Thyroid gland (tissue), 4 donors: Measurements from ENCODE around the gene CD82. TPM values are rescaled to one million over a fixed set of nuclear protein-coding genes. Genes with fewer than 3 reads are reported as not detected.
A peak's percentile ranks its signal among the peaks of the same experiment; 100 is the strongest.

Source experiments
- DNase-seq, 2 donors: peaks; one replicate each; pipeline ENCODE4 v3.0.0-alpha.2; 2019
- H3K27ac ChIP-seq, 3 donors: fragments of 200-600 bp; sonication (generic); 1 replicate in 2 of 3; 2 replicates in 1 of 3; pipeline ENCODE4 v1.5.1; 2016 to 2019; ENCODE audit warnings: mild to moderate bottlenecking in 1 of 3, moderate library complexity in 1 of 3
- H3K27me3 ChIP-seq: fragments of 200-600 bp; sonication (generic); one replicate; pipeline ENCODE4 v1.5.1; 2019
- H3K36me3 ChIP-seq, 2 donors: fragments of 200-600 bp; sonication (generic); one replicate each; pipeline ENCODE4 v1.5.1; 2016 to 2019
- H3K4me1 ChIP-seq, 2 donors: fragments of 200-600 bp; sonication (generic); one replicate each; pipeline ENCODE4 v1.5.1; 2017 to 2019
- H3K4me3 ChIP-seq, 3 donors: fragments of 200-600 bp; sonication (generic); replicated peaks in 1 of 3; 1 replicate in 2 of 3; 2 replicates in 1 of 3; pipeline ENCODE4 v1.5.1; 2016; ENCODE audit warnings: mild to moderate bottlenecking in 1 of 3
- H3K9me3 ChIP-seq: fragments of 200-600 bp; sonication (generic); one replicate; pipeline ENCODE4 v1.5.1; 2017
- POLR2A ChIP-seq, 2 donors: fragments of 450-650 bp; IDR thresholded peaks; one replicate each; pipeline ENCODE4 v1.6.1; 2017; ENCODE audit warnings: antibody characterized with exemption in 2 of 2, mild to moderate bottlenecking in 2 of 2, moderate library complexity in 1 of 2
- WGBS, 2 donors: methylation state at CpG; one replicate each; pipeline ENCODE4 v1.1.5; 2017; 5-methylcytosine and 5-hydroxymethylcytosine counted together
- intact Hi-C: fragments of 100-400 bp; cut with DNase I; formaldehyde crosslinking; loops from one replicate; pipeline ENCODE4 v1.15.1; 2023
- total RNA-seq, 4 donors: library from RNA; depleted of rRNA; stranded (reverse); fragments of >200 nt; gene quantifications; one replicate each; pipeline ENCODE4 v1.2.3, GENCODE V29; 2016
- TF ChIP-seq, protein P1 (sequence below), 6 experiments: fragments of 200-600 bp in 3 of 6; fragments of 450-650 bp in 3 of 6; sonication (generic) in 3 of 6; IDR thresholded peaks; one replicate each; pipeline ENCODE4 v1.5.1; 2016 to 2019; ENCODE audit warnings: antibody characterized with exemption in 6 of 6, mild to moderate bottlenecking in 2 of 6, inconsistent platforms in 1 of 6, moderate library complexity in 1 of 6

The CD82 gene
- total RNA-seq, 4 donors from 2014 or later = 11.8 to 24.0 (median 18.7) TPM

DNA sequence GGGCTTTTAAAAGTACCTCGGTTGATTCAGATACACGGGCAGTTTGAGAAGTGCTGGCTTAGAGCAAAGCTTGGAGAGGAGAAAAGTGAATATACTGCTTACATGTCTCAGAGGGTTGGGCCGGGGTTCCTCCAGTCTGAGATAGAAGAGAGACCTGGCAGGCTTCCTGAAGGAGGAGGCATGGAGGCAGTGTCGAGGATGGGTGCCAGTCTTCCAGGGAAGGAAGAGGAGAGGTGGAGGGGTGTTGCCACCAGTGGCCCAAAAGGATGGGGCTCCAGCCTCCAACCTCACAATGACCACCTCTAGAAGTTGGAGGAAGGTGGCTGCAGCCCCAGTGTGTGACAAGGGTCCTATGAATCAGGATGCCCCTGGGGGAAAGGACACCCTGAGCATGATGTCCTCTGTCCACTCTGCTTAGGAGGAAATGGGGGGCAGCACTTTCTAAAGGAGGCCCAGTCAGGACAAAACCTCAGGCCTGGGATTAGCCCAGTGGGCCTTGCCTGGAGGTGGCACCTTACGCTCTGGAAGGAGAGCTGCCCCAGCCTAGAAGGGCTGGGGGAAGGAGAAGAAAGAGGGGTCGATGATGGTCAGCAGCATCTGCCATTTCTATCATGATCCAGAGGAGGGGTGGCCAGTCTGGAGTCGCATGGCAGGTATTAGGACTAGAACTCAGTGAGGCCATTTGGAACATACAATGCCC lies 65.2 kb downstream of the CD82 start:
- TF ChIP-seq, protein P1, sequence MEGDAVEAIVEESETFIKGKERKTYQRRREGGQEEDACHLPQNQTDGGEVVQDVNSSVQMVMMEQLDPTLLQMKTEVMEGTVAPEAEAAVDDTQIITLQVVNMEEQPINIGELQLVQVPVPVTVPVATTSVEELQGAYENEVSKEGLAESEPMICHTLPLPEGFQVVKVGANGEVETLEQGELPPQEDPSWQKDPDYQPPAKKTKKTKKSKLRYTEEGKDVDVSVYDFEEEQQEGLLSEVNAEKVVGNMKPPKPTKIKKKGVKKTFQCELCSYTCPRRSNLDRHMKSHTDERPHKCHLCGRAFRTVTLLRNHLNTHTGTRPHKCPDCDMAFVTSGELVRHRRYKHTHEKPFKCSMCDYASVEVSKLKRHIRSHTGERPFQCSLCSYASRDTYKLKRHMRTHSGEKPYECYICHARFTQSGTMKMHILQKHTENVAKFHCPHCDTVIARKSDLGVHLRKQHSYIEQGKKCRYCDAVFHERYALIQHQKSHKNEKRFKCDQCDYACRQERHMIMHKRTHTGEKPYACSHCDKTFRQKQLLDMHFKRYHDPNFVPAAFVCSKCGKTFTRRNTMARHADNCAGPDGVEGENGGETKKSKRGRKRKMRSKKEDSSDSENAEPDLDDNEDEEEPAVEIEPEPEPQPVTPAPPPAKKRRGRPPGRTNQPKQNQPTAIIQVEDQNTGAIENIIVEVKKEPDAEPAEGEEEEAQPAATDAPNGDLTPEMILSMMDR (IDR thresholded peaks at IDR 0.05) = no peak
- no peak for TF ChIP-seq POLR2A (IDR thresholded peaks at IDR 0.05)
- 88 to 93% methylated on average over 7 of the region's 7 CpGs for WGBS, 2 donors
- no peaks in the 10 kb centered on the region for H3K36me3 ChIP-seq
- H3K4me1 ChIP-seq = peaks cover 12 to 27% of the 10 kb centered on the region in 2 donors
- no peak overlapping the region for H3K27ac ChIP-seq
- no peaks in the 10 kb centered on the region for H3K9me3 ChIP-seq
- intact Hi-C loops = no loop called here
- DNase-seq = no peak
- H3K27me3 ChIP-seq = no peaks in the 10 kb centered on the region
- no peak overlapping the region for H3K4me3 ChIP-seq

DNA sequence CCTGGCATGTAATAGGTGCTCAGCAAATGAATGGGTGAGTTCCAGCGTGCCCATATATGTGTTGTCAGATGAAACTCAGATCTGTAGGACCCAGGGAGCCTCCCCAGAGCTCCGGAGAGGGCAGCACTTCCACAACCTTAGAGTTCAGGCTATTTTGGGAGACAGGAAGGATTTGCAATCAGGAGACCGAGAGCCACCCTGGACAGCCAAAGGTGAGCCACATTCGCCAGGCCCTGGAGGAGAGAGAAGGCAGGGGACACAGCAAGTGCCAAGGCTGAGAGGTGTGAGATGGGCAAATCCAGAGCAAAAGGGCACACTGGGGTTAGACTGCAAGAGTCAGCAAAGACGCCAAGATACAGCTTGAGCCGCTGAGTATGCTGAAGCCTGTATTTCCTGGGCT lies 66.4 kb downstream of the CD82 start:
- H3K36me3 ChIP-seq = no peaks in the 10 kb centered on the region
- no peak overlapping the region for H3K27ac ChIP-seq
- intact Hi-C loops = no loop called here
- TF ChIP-seq POLR2A (IDR thresholded peaks at IDR 0.05) = no peak
- TF ChIP-seq, protein P1 (IDR thresholded peaks at IDR 0.05) = no peak
- no peak for DNase-seq
- no peaks in the 10 kb centered on the region for H3K9me3 ChIP-seq
- no peak overlapping the region for H3K4me3 ChIP-seq
- no peaks in the 10 kb centered on the region for H3K27me3 ChIP-seq
- 78 to 85% methylated on average over 6 of the region's 6 CpGs for WGBS, 2 donors
- H3K4me1 ChIP-seq = peaks cover 12 to 27% of the 10 kb centered on the region in 2 donors

DNA sequence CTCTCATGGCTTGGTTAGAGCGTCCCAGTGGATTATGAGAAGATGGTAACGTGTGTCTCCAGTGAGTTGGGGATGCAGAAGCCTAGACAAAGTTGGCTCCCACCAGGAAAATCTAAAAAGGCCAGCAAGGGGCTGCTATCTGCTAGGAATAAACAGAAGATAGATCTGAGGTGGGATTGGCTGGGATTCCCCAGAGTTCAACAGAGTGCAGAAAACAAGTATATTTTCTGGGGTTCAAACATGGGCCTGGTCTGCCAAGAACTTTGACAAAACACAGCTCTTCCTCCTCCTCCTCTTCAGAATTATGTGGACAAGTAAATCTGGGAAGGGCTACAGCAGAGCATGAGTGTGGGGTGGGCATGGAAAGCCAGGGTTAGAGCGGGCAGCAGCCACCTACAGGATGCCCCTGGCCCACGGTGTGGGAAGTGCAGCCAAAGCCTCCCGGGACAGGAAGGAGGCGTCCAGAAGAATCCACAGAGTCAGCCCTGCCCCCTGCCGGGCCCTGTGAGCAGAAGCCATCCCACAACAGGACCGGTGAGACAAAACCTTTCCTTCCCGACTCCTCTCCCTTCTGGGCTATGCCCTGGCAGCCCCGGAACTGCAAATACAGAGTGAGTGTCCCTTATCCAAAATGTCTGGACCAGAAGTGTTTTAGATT lies 67.1 kb downstream of the CD82 start:
- WGBS, 2 donors = 52 to 53% methylated on average over 9 to 10 of the region's 10 CpGs
- intact Hi-C loops = no loop called here
- Histone ChIP-seq H3K27ac (no peak overlapping the region), H3K4me3 (no peak overlapping the region), H3K9me3 (no peaks in the 10 kb centered on the region), H3K36me3 (no peaks in the 10 kb centered on the region), H3K4me1 (peaks cover 12 to 23% of the 10 kb centered on the region in 2 donors), H3K27me3 (no peaks in the 10 kb centered on the region)
- no peak for TF ChIP-seq POLR2A (IDR thresholded peaks at IDR 0.05)
- TF ChIP-seq, protein P1 (IDR thresholded peaks at IDR 0.05) = peak in 2 of 6 experiments; percentile 14 to 26
- no peak for DNase-seq

DNA sequence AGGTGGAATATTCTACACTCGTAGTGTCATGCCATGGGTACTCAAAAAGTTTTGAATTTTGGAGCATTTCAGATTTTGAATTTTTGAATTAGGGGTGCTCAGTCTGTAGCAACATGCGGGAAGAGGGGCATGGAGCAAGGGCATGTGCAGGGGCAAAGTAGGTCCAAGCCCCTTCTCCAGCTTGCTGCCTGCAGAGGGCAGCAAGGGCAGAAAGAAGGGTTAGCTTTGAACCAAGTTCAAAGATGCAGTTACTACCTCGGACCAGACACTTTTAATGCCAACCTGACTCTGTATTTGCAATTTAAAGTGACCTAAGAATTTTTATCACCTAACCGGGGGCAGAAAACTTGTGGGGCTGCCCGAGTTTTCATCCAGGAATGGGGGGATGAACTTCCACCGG lies 68.2 kb downstream of the CD82 start:
- Histone ChIP-seq H3K4me1 (peaks cover 6 to 13% of the 10 kb centered on the region in 2 donors), H3K27ac (no peak overlapping the region), H3K36me3 (no peaks in the 10 kb centered on the region), H3K9me3 (no peaks in the 10 kb centered on the region), H3K27me3 (no peaks in the 10 kb centered on the region), H3K4me3 (no peak overlapping the region)
- 69 to 73% methylated on average over 6 of the region's 6 CpGs for WGBS, 2 donors
- no peak for TF ChIP-seq POLR2A (IDR thresholded peaks at IDR 0.05)
- TF ChIP-seq, protein P1 (IDR thresholded peaks at IDR 0.05) = no peak
- no peak for DNase-seq
- intact Hi-C loops = no loop called here
